Coronary artery (tissue), 2 donors: ENCODE data around the gene JAK2.

Experiments used
- DNase-seq: peaks from one replicate; pipeline ENCODE4 v3.0.0-alpha.2; 2017; ENCODE audit warnings: low spot score
- H3K27ac ChIP-seq, 2 donors: fragments of 200-600 bp; sonication (generic); one replicate each; pipeline ENCODE4 v1.5.1; 2016 to 2019
- H3K4me3 ChIP-seq: fragments of 200-600 bp; sonication (generic); 2 replicates; pipeline ENCODE4 v1.5.1; 2016; ENCODE audit warnings: mild to moderate bottlenecking, moderate library complexity
- CTCF ChIP-seq: fragments of 200-600 bp; sonication (generic); IDR thresholded peaks from one replicate; pipeline ENCODE4 v1.5.1; 2019; ENCODE audit warnings: antibody characterized with exemption

The JAK2 gene

DNA sequence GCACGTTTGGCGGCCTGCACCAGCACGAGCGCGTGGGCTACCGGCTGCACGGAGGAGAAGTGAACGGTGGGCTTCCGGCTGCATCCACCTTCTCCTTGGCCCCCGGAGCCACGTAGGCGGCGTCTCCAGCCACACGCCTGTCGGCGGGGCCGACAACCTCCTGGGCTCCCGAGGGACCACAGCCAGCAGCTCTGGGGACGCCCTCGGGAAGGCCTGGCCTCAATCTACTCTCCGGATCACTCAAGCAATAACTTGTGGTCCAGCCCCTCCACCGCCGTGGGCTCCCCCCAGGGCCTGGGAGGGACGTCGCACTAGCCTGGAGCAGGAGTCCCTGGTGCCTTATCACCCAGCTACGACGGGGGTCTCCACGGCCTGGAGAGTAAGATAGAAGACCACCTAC is 126.6 kb downstream of the JAK2 start:
- no peak for TF ChIP-seq CTCF
- H3K27ac ChIP-seq: no peak overlapping the region
- no peak overlapping the region for H3K4me3 ChIP-seq
- DNase-seq: no peak

DNA sequence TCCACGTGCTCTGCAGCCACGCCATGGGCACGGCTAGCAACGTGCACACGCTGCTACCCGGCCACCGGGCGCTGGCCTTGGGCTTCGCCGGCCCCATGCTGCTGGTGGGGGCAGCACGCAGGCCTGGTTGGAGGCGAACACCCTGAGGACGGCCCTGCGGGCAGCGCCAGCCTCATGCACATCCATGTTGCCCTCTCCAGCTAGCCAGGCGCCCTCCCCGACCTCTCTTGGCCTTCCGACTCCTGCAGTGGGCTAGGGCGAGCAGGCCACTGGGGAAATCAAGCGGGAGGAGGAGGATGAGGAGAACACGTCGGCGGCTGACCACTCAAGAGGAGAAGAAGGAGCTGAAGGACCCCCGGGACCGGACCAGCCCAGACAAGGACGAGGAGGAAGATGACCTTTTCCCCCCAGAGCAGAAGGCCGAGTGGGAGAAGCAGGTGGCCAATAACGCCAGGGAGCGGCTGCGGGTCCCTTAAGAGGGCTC is 127.1 kb downstream of the JAK2 start:
- Histone ChIP-seq H3K27ac (no peak overlapping the region), H3K4me3 (no peak overlapping the region)
- no peak for TF ChIP-seq CTCF
- no peak for DNase-seq

- no peak overlapping the region for H3K4me3 ChIP-seq
- no peak for DNase-seq
- TF ChIP-seq CTCF: no peak
These were observed 127.6 kb downstream of the JAK2 start for GRCh38 chr9:5112646-5113045.

DNA sequence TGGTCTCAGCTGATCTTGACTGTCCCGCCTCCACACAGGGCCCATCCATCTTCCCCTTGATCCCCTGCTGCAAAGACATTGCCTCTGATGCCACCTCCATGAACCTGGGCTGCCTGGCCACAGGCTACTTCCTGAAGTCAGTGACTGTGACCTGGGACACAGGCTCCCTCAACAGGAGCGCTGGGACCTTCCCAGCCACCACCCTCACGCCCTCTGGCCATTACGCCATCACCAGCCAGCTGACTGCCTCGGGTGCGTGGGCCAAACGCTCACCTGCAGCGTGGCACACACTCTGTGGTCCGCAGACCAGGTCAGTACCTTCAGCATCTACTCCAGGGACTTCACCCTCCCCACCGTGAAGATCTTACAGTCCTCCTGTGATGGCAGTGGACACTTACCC is 128.5 kb downstream of the JAK2 start:
- Histone ChIP-seq H3K4me3 (no peak overlapping the region), H3K27ac (no peak overlapping the region)
- no peak for DNase-seq
- TF ChIP-seq CTCF: no peak

More at GRCh38 chr9:5112646-5113045, 127.6 kb downstream of the JAK2 start:
- H3K27ac ChIP-seq: no peak overlapping the region

DNA sequence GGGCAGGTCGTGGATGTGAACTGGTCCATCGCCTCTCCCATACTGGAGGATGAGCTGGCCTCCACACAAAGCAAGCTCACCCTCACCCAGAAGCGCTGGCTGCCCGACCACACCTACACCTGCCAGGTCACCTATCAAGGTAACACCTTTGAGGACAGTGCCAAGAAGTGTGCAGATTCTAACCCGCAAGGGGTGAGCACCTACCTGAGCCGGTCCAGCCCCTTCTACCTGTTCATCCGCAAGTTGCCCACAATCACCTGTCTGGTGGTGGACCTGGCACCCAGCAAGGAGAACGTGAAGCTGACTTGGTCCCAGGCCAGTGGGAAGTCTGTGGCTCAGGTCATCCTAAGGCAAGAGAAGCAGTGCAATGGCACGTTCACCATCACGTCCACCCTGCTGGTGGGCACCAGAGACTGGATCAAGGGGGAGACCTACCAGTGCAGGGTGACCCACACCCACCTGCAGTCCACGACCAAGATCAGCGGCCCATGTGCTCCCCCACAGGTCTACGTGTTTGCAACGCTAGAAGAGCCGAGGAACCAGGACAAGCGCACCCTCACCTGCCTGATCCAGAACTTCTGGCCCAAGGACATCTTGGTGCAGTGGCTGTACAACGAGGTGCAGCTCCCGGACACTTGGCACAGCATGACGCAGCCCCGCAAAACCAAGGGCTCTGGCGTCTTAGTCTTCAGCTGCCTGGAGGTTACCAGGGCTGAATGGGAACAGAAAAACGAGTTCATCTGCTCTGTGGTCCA is 129.1 kb downstream of the JAK2 start:
- Histone ChIP-seq H3K4me3 (no peak overlapping the region), H3K27ac (no peak overlapping the region)
- TF ChIP-seq CTCF: no peak
- DNase-seq: peak; percentile 71

- no peak for DNase-seq
- TF ChIP-seq CTCF: no peak
- Histone ChIP-seq H3K27ac (no peak overlapping the region), H3K4me3 (no peak overlapping the region)
These were observed 137.0 kb downstream of the JAK2 start for GRCh38 chr9:5122116-5122515.

DNA sequence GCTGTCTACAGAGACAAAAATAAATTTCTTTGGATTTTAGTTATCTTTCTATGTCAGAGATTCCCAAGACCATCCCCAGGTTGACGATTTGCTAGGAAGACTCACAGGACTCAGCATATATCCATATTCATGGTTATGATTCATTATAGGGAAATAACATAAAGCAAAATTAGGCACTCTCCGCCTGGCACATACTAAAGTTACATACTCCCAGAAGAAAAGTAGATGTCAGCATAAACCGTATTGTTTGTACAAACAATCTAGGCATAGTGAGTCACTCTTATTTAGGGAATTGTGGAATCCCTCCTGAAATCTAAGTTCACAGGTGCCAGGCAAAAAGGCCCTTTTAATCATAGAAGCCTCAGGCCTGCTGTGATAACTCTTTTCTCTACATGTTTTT is 137.4 kb downstream of the JAK2 start:
- Histone ChIP-seq H3K4me3 (no peak overlapping the region), H3K27ac (no peak overlapping the region)
- no peak for DNase-seq
- no peak for TF ChIP-seq CTCF
